Measurements from ENCODE around the gene C1orf56.

The C1orf56 gene, protein sequence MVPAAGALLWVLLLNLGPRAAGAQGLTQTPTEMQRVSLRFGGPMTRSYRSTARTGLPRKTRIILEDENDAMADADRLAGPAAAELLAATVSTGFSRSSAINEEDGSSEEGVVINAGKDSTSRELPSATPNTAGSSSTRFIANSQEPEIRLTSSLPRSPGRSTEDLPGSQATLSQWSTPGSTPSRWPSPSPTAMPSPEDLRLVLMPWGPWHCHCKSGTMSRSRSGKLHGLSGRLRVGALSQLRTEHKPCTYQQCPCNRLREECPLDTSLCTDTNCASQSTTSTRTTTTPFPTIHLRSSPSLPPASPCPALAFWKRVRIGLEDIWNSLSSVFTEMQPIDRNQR

GRCh38 chr1:151047591-151047924 lies at the start of gene C1orf56:
C1orf56 (plus strand) TSS chr1:151047751; CDS start chr1:151047848, 97 bp downstream.
- peak; percentile 88 for DNase-seq (ENCODE audit: low spot score)

- no peak for DNase-seq (ENCODE audit: low spot score)
Measured at GRCh38 chr1:150997949-150998348, 49.6 kb upstream of the C1orf56 start.

GRCh38 chr1:150999051-150999674 lies 48.4 kb upstream of the C1orf56 start:
- DNase-seq (ENCODE audit: low spot score) = no peak

- no peak for DNase-seq (ENCODE audit: low spot score)
Measured at GRCh38 chr1:150999926-151000325, 47.6 kb upstream of the C1orf56 start.

- DNase-seq (ENCODE audit: low spot score) = no peak
Measured at GRCh38 chr1:151000408-151000807, 47.1 kb upstream of the C1orf56 start.

GRCh38 chr1:151001602-151002001 lies 45.9 kb upstream of the C1orf56 start:
- DNase-seq (ENCODE audit: low spot score) = no peak

DNA sequence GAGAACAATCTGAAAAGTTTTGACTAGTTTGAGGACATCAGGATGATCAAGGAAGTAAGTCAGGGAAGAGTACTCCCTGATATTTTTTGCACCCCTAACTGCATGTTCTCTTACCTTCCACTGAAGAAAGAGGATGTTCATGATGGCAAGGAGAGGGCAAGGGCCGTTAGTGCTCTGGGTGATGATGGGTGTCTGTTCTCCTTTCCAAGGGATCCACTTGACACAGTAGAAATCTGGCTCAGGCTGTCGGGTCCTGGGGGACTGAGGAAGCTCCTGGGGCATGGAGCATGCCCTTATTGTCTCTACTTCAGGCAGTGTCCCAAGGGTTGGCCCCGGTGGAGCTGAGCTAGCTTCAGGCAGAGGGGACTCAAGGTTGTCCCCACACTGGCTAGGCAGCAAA lies 45.5 kb upstream of the C1orf56 start:
- no peak for DNase-seq (ENCODE audit: low spot score)

DNA sequence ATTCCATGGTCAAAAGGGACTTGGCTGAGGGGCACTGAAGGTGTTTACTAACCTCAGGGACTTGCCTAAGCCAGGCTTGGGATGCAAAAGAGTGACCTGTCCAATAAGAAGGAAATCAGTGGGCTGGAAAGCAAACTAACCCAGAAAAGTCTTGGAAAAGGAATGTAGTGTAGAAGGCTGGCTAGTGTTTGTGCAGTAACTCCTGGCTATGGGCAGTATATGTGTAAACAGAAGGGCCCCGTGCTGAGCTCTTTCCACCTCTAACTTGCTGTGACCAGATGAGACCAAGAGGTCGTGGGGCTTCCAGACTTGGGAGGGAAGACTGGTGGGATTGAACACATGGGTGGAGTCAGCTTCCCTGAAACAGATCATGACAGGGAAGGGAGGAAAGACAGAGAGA lies 44.9 kb upstream of the C1orf56 start:
- no peak for DNase-seq (ENCODE audit: low spot score)

DNA sequence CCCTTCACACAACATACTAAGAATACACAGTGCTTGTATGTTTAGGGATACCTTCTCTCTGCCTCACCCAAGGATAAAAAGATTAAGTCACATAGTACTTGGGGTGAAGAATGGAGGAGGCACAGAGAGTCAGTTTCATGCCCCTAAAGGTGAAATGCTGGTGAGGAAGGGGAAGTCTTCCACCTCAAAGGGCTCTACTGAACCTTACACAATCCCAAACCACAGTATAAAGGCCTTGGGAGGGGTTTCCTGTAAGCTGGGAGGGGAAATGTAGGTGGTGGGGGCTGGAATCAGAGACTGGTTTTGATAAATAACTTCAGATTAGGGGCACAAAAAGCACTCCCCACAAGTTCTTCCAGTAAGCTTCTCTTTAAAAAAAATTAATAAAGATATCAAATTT lies 44.4 kb upstream of the C1orf56 start:
- no peak for DNase-seq (ENCODE audit: low spot score)

GRCh38 chr1:151005729-151006319 lies 41.7 kb upstream of the C1orf56 start:
- no peak for DNase-seq (ENCODE audit: low spot score)

- DNase-seq (ENCODE audit: low spot score) = peak; percentile 71
Measured at GRCh38 chr1:151006327-151007052, 41.1 kb upstream of the C1orf56 start, which contains the start of gene MINDY1. MINDY1 (minus strand) TSS chr1:151006902; CDS start chr1:151002617, 4,285 bp downstream.

DNA sequence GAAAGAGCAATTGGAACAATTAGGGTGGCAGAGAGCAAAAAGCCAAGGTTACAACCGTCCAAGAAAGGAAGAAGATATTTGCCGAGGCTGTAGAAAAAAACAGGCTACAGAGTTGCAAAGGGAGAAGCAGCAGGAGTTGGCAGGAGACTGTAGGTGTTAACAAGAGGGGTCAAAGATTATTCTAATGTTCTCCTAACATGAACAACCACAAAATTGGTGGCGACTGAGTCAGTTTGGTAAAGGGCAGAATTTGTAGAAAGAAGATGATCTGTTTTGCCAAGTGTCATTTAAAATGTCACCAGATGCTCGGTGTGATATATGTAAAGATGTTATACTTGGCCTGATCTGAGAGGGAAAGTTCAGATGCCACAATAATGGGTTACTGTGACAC lies 39.7 kb upstream of the C1orf56 start:
- DNase-seq (ENCODE audit: low spot score) = no peak

- peak; percentile 98 for DNase-seq (ENCODE audit: low spot score)
Measured at GRCh38 chr1:151008244-151009205, 39.0 kb upstream of the C1orf56 start, which contains the start of gene PRUNE1. PRUNE1 (plus strand) TSS chr1:151008449; CDS start chr1:151008633, 184 bp downstream.

DNA sequence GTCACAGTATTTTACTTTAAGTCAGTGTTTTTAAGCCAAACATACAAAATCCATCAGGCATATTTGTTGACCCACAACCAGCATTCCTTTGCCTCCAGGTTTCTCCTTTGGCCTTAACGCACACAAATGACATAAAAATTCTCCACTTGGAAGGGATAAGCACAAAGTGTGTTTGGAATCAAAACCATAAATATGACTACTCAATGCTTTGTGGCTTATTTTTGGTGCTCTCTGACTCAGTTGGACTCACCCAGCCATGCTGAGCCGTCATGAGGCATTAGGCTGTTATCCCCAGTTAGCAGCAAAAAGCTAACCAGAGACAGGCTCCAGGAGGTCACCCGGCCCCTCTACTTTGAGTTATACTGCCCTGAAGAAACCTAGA lies 38.4 kb upstream of the C1orf56 start:
- no peak for DNase-seq (ENCODE audit: low spot score)

- no peak for DNase-seq (ENCODE audit: low spot score)
Measured at GRCh38 chr1:151009674-151010345, 37.7 kb upstream of the C1orf56 start.

GRCh38 chr1:151010346-151010726 lies 37.2 kb upstream of the C1orf56 start:
- DNase-seq (ENCODE audit: low spot score) = no peak

DNA sequence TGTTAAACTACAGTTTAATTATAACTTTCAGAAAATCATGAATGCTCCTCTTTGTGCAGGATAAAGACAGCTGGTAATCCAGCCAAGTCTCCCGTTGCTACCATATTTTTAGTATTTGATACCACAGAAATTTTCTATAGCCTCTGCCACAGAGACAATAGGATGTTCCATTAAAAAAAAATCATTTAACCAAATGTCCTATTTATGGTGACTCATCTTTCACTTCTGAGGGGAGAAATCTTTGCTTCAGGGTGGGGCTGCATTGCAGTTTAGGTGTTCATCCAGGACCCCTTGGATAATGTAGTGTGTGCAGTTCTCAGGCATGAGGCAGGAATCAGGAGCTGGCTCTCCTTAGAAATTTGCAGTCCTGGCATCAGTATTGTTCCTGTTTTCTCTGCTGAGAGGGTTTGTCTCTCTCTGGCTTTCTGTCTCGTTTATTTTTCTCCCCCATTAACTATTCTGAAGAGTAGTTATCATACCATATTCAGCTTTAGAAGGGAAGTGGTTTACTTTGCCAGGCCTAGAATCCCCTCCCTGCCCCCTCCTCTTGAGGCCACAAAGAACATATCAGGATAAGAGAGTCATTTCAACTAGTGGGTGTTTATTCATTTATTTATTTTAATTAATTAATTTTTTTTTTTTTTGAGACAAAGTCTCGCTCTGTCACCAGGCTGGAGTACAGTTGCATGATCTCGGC lies 36.2 kb upstream of the C1orf56 start:
- DNase-seq (ENCODE audit: low spot score) = no peak

DNA sequence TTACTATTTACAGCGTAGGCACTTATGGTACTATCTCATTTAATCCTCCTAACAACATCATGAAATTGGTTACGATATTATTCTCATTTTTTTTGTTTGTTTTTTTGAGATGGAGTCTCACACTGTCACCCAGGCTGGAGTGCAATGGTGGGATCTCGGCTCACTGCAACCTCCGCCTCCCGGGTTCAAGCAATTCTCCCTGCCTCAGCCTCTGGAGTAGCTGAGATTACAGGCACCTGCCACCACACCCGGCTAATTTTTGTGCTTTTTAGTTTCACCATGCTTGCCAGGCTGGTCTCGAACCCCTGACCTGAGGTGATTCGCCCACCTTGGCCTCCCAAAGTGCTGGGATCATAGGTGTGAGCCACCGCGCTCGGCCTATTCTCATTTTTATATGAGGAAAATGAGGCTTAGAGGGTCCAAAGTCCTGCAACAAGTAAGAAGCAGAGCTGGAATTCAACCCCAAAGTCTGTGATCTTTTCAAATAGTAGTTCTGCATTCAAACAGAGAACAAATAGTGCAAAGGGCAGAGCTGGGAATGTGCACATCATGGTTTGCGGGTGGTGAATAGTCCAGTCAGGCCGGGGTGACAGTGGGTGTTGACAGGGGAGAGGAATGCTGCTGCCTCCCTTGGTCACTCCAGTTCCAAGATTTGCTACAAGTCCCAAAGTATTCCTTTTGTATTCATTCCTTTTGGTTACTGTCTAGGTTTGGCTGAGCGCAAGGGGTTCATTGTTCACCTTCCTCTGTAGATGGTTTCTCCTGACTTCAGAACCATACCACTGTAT lies 34.7 kb upstream of the C1orf56 start:
- DNase-seq (ENCODE audit: low spot score) = no peak

GRCh38 chr1:151013518-151013917 lies 34.0 kb upstream of the C1orf56 start:
- no peak for DNase-seq (ENCODE audit: low spot score)

All from germinal center (tissue), 1 donor.